Stimulated activated CD8-positive, alpha-beta memory T cell treated with anti-CD3 and anti-CD28 coated beads, Interleukin-7, amount 100 ng/mL, for 1 hour (primary cell): ENCODE data around the gene ECSCR.
A peak's percentile ranks its signal among the peaks of the same experiment; 100 is the strongest.

Experiments
- DNase-seq, 2 donors: peaks; one replicate each; pipeline ENCODE4 v3.0.0-alpha.2; 2020; ENCODE audit warnings: low read depth in 2 of 2

Gene ECSCR

GRCh38 chr5:139474890-139475791 is 12.6 kb upstream of the ECSCR start:
- DNase-seq: no peak

- DNase-seq: no peak
Observed at GRCh38 chr5:139473565-139473964, 11.0 kb upstream of the ECSCR start.

- no peak for DNase-seq
Observed at GRCh38 chr5:139473105-139473504, 10.6 kb upstream of the ECSCR start.

GRCh38 chr5:139472386-139473030 is 10.0 kb upstream of the ECSCR start:
- DNase-seq: no peak

- DNase-seq: no peak
Observed at GRCh38 chr5:139470821-139471300, 8.3 kb upstream of the ECSCR start, which contains the start of gene SMIM33. Gene SMIM33 (plus strand): TSS chr5:139471004. CDS start chr5:139471122, 118 bp downstream.

- DNase-seq: no peak
Observed at GRCh38 chr5:139468421-139468931, 5.9 kb upstream of the ECSCR start.

- no peak for DNase-seq
Observed at GRCh38 chr5:139461698-139462097, 845 bp downstream of the ECSCR start.

GRCh38 chr5:139461176-139461575 is 1.4 kb downstream of the ECSCR start:
- no peak for DNase-seq

- DNase-seq: no peak
Observed at GRCh38 chr5:139460455-139460854, 2.1 kb downstream of the ECSCR start.

GRCh38 chr5:139459451-139459934 is 3.0 kb downstream of the ECSCR start:
- no peak for DNase-seq

GRCh38 chr5:139458580-139459407 is 3.7 kb downstream of the ECSCR start:
- DNase-seq: peak; percentile 47 to 55

GRCh38 chr5:139457653-139458306 is 4.8 kb downstream of the ECSCR start:
- no peak for DNase-seq

- no peak for DNase-seq
Observed at GRCh38 chr5:139457241-139457640, 5.3 kb downstream of the ECSCR start.

GRCh38 chr5:139456776-139457175 is 5.8 kb downstream of the ECSCR start:
- DNase-seq: no peak

GRCh38 chr5:139454568-139455290 is 7.8 kb downstream of the ECSCR start:
- DNase-seq: no peak

GRCh38 chr5:139453683-139454567 is 8.6 kb downstream of the ECSCR start:
- no peak for DNase-seq

GRCh38 chr5:139451878-139452660 is 10.5 kb downstream of the ECSCR start:
- DNase-seq: no peak

GRCh38 chr5:139451176-139451575 is 11.4 kb downstream of the ECSCR start:
- DNase-seq: no peak
